Measurements from ENCODE around the gene BCAS3.
"Not testable (repeated sequence)": the region's sequence is repeated elsewhere in the genome, so short reads cannot be mapped to it uniquely, and the experiment has no call there.

The BCAS3 gene

GRCh38 chr17:60802377-60802776 lies 124.7 kb downstream of the BCAS3 start:
- DNase-seq: no peak

DNA sequence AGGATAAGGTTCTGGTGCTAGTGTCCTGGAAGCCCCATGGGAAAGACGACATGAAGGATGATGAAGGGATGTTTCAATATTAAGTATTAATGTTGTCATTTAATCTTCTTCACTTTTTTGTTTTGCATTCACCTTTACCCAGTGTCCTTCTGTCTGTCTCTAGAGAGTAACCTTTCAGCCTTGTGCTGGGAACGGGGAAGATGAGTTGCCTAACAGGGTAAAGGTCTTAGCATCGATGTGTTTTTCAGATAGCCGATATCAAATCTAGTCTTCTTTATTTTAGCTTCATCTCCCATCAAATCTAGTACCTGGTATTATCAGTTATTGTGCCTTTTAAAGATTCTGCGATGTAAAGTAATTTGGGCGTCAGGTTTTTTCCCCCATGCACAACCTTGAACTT lies 125.4 kb downstream of the BCAS3 start:
- no peak for DNase-seq

DNA sequence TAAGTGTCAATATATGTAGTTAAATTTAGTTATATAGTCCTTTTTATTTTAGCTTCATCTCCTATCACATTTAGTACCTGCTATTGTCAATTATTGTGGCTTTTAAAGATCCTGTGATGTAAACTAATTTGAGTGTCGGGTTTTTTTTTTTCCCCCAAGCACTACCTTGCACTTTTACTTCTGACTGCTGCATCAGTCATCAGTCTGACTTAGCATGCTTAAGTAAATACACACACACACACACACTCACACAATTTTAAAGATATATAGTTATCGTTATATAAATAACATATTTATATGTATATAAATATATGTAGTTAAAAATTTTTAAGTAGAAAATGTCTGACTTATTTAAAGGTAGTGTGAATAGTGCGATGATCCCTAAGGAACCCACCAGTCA lies 127.2 kb downstream of the BCAS3 start:
- DNase-seq: no peak

GRCh38 chr17:60809421-60809820 lies 131.8 kb downstream of the BCAS3 start:
- DNase-seq: no peak

- not testable (repeated sequence) for DNase-seq
Measured at GRCh38 chr17:60814941-60815340, 137.3 kb downstream of the BCAS3 start.

DNA sequence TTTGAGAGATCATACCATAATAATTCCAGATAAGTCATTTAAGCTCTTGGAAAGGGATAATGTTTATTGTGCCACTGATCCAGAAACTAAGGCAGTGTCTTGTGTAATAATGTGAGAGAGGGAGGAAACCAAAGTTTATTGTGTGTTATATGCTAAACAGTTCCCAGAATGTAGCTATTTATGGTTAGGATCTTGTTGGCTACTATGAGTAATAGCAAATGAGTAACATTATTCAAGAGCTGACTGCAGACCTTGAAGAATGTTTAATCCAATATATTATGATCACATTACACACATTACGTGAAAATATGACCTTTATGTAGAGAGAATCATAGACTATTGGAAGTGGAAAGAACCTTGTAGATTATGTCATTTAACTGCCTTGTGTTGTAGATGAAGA lies 139.5 kb downstream of the BCAS3 start:
- DNase-seq: no peak

GRCh38 chr17:60819447-60820130 lies 141.9 kb downstream of the BCAS3 start:
- DNase-seq: no peak

DNA sequence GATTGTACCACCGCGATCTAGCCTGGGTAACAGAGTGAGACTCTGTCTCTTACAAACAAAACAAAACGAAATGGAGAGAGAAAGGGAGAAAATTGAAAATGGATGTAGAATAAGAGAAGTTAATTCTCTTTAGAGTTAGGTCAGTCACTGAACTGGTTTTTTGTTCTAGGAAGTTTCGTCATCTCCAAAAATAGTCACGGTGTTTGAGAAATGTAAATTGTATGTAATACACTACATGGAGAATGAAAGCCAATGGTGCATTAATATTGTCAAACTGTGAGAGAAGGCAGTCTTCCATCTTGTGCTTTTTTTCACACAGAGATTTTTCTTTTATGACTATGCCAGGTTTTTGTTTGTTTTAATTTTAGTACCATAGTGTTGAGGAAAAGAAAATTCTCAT lies 145.9 kb downstream of the BCAS3 start:
- no peak for DNase-seq

DNA sequence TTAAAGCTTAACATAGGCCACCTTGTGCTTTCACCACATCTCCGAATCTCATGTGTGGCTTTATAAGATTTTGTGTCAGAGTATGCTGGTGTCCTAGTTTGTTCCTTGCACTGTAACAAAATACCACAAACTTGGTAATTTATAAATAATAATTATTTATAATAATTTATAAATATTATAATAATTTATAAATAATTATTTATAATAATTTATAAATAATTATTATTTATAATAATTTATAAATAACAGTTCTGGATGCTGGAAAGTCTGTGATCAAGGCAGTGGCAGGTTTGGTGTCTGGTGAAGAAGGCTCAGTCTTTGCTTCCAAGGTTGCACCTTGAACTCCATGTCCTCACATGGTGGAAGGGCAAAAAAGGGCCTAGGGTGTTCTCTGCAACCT lies 147.7 kb downstream of the BCAS3 start:
- no peak for DNase-seq

- DNase-seq: no peak
Measured at GRCh38 chr17:60827943-60828342, 150.3 kb downstream of the BCAS3 start.

GRCh38 chr17:60832151-60832585 lies 154.5 kb downstream of the BCAS3 start:
- DNase-seq: peak; percentile 56

- no peak for DNase-seq
Measured at GRCh38 chr17:60832631-60833030, 155.0 kb downstream of the BCAS3 start.

- no peak for DNase-seq
Measured at GRCh38 chr17:60840456-60840855, 162.8 kb downstream of the BCAS3 start.

DNA sequence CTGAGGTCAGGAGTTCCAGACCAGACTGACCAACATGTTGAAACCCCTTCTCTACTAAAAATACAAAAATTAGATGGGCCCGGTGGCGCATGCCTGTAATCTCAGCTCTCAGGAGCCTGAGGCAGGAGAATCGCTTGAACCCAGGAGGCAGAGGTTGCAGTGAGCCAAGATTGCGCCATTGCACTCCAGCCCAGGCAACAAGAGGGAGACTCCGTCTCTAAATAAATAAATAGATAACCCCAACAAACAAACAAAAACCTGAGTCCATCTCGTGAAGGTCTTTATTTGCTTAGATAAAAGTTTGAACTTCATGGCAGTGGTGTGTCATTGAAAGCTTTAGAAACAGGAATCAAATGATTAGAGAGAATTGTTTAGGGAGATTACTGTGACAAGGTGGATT lies 167.4 kb downstream of the BCAS3 start:
- DNase-seq: no peak

DNA sequence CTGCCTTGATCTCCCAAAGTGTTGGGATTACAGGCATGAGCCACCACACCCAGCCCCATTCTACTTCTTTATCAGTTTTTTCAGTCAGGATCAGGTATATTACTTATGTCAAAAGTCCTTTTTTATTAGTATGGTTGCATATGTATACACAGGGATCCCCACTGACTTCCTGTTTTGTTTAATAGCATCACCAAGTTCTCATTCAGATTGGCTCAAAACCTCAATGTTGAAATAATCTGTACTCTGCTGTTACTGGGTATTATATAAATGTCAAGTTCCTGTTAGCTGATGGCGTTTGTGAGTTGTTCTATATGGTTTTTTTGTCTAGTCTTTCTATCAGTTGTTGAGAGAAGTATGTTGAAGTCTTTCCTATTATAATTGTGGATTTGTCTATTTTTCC lies 168.5 kb downstream of the BCAS3 start:
- no peak for DNase-seq

DNA sequence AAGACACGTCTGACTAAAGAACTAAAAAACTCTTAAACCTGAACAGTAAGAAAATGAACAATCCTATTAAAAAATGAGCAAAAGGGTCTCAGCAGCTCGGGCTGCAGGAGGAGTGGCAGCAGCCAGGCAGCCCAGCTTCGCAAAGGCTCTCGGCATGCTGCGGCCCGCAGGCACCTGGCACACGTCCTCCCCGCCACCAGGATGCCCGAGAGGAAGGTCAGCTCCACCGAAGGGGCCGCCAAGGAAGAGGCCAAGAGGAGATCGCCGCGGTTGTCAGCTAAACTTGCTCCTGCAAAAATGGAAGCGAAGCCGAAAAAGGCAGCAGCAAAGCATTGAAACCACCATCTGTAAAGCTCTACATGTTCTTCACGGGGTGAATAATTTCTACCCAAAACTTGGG lies 173.5 kb downstream of the BCAS3 start:
- no peak for DNase-seq

- peak; percentile 80 for DNase-seq
Measured at GRCh38 chr17:60857556-60858080, 180.0 kb downstream of the BCAS3 start.

DNA sequence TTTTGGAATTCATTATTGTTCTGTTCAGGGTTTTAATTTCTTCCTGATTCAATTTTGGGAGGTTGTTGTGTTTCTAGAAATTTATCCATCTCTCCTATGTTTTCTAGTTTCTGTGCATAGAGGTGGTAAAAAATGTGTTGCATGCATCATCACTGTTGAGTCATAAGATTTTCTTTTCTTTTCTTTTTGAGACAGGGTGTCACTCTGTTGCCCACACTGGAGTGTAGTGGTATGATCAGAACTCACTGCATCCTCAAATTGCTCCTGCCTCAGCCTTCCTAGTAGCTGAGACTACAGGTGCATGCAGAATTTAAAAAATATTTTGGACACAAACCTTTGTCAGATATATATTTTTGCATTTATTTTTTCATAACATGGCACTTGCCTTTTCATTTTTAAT lies 184.8 kb downstream of the BCAS3 start:
- DNase-seq: no peak

GRCh38 chr17:60863892-60864707 lies 186.4 kb downstream of the BCAS3 start:
- no peak for DNase-seq

- DNase-seq: no peak
Measured at GRCh38 chr17:60864708-60865005, 187.0 kb downstream of the BCAS3 start.

- DNase-seq: no peak
Measured at GRCh38 chr17:60874772-60875171, 197.1 kb downstream of the BCAS3 start.

- not testable (repeated sequence) for DNase-seq
Measured at GRCh38 chr17:60886731-60887613, 209.3 kb downstream of the BCAS3 start.

- DNase-seq: no peak
Measured at GRCh38 chr17:60887614-60888028, 210.0 kb downstream of the BCAS3 start.

All from retina (tissue), 1 donor.